T47D (cell line): Measurements from ENCODE around the gene EVA1A.
A peak's percentile ranks its signal among the peaks of the same experiment; 100 is the strongest.

Experiments
- DNase-seq, 2 experiments: peaks; one replicate each; pipeline versions ENCODE4 v3.0.0 to v3.0.0-alpha.2; 2011 to 2012; ENCODE audit warnings: low read depth in 1 of 2, low spot score in 1 of 2
- JUND ChIP-seq: IDR thresholded peaks from 2 replicates; pipeline ENCODE4 v1.6.1; 2012; ENCODE audit warnings: low read depth
- in situ Hi-C: cut with HindIII; loops from 2 replicates; pipeline ENCODE4 v1.10.0; 2016; ENCODE audit warnings: low sequenced_read_pairs, low pct_unique_long_range_greater_than_20kb

The EVA1A gene

GRCh38 chr2:75557474-75558133, 3.1 kb downstream of the EVA1A start:
- in situ Hi-C loops = no loop called here
- no peak for TF ChIP-seq JUND
- DNase-seq = no peak

- DNase-seq = no peak
- no peak for TF ChIP-seq JUND
- in situ Hi-C loops = no loop called here
Measured at GRCh38 chr2:75556679-75557366, 3.9 kb downstream of the EVA1A start.

DNA sequence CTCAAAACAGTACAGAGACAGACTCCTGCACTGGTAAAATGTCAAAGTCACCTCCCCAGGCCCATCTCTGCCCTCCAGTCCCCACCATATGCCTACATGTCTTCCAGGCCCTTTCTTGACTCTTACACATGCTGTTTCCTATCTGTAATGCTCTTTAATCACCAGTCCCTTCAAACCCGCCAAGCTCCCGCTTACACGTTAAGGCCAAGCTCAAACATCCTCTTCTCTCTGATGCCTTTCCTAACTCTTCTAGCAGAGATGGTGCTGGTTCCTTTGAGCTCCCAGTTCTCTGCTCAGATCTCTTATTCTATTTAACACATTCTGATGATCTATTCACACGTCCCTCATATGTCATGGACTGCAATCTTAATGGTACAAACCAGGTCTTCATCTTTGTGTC, 5.0 kb downstream of the EVA1A start:
- TF ChIP-seq JUND = no peak
- in situ Hi-C loops = no loop called here
- no peak for DNase-seq

- in situ Hi-C loops = no loop called here
- no peak for TF ChIP-seq JUND
- no peak for DNase-seq
Measured at GRCh38 chr2:75553935-75554531, 6.7 kb downstream of the EVA1A start.

GRCh38 chr2:75552222-75552621, 8.5 kb downstream of the EVA1A start:
- in situ Hi-C loops = no loop called here
- TF ChIP-seq JUND = no peak
- DNase-seq = no peak

- DNase-seq = no peak
- TF ChIP-seq JUND = no peak
- in situ Hi-C loops = no loop called here
Measured at GRCh38 chr2:75551434-75551833, 9.3 kb downstream of the EVA1A start.

DNA sequence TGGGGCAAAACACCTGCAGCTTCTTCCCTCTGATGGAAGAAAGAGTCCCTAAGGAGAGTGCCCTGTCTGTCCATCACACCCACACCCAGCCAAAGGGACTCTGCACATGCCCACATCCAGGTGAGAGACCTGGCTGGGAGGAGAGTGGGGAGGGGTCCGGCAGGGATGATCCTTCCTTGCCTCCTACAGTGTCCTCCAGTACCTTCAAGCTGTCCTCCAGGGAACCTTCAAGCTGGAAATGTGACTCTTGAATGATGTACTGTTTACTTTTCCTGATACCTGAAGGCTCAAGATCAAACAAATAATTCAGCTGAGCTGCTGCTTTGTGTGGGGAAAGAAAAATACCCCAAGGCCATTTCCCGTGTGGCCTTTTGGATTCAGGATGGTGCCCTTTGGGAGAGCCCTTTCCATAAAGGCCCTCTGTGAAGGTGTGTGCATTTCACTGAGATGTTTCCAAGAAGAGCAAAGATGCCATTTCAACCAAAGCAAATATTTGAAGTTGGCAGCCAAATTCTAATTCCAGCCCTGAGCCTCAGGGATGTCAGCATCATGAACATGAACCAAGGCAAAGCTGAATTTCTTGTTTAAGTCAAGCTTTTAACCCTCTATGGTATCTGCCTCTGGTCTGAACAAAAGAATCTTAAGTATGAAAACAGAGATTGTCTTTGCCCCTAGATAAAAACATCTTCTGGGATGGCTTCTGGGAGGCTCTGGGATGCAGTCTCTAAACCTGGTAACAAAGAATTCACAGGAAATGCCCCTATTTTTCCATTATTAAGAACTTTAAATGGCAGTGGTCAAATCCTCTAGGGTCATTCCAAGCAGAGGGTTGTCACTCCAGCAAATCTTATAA, 11.1 kb downstream of the EVA1A start:
- no peak; the same call in 1 of the 2 replicates for TF ChIP-seq JUND
- in situ Hi-C loops = no loop called here
- DNase-seq = peak; percentile 34 to 93

DNA sequence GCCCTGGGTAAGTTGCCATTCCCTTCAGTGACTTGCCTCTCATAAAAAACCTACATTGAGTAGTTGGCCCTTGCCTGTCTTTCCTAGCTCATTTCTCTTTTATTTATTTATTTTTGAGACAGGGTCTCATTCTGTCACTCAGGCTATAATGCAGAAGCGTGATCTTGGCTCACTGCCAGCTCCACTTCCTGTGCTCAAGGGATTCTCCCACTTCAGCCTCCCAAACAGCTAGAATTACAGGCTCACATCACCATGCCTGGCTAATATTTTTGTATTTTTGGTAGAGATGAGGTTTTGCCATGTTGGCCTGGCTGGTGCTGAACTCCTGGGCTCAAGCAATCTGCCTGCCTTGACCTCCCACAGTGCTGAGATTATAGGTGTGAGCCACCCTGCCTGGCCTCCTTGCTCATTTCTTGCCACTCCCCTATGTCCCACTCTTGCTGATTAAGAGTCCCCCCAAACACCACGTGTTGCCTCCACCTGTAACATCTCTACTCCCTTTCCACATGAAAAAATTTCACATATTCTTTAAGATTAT, 12.6 kb downstream of the EVA1A start:
- no peak for DNase-seq
- in situ Hi-C loops = no loop called here
- TF ChIP-seq JUND = no peak

- TF ChIP-seq JUND = no peak
- in situ Hi-C loops = no loop called here
- DNase-seq = no peak
Measured at GRCh38 chr2:75547345-75548035, 13.2 kb downstream of the EVA1A start.

DNA sequence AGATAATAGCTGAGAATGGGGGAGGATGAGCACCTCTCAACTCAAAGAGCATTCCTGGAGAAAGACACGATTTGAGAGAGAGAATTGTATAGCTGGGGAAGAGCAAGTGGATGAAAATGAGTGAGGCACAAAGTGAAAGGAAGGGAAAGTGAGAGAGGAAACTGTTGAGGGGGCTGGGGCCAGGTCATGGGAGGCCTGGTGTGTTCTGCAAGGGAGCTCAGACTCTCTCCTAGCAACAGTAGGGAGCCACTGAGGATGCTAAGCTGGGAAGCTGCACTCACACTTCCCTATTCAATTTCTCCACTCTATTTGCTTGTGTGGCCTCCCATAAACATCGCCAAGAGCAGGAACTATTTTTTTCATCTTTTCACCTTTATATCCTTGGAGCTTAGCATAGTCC, 14.8 kb downstream of the EVA1A start:
- in situ Hi-C loops = no loop called here
- TF ChIP-seq JUND = no peak

DNA sequence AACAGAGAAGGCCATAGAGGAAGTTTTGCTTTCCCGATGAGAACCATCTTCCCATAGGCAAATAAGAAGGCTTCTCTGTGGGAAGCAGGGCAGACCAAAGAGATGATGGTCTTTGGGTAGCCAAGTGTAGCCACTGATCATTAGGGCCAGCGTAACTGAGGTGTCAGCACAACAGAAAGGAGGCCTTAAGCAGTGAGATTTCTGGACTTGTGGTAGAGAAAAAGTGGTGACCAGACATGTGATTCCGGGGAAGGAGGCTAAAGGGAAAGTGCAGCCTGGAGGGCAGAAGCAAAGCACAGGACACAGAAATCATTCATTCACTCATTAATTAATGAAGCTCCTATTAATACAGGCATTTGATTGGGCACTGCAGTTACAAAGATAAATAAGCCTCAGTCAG, 15.4 kb downstream of the EVA1A start:
- in situ Hi-C loops = no loop called here
- TF ChIP-seq JUND = no peak
- DNase-seq = no peak

More for the DNA sequence above, 14.8 kb downstream of the EVA1A start:
- no peak for DNase-seq

DNA sequence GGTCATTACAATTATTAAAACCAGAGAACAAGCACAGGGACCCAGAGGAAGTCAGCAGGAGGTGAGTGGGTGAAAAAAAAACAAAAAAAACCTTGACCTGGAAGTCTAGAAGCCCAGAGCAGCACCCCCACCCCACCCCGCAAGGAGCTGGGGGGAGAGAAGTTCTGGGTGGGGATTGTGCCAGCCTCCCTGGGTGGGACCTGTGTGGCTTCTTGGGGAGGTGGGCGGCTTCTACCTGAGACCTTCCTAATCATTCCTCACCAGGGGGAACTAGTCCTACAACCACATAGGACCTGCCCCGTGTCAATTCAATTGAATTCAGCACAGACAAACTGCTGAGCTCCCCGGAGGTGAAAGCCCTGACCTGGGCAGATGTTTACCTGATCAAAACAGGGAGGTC, 17.3 kb downstream of the EVA1A start:
- DNase-seq = no peak
- in situ Hi-C loops = no loop called here
- no peak for TF ChIP-seq JUND
